Right forelimb (tissue), 1 donor: ENCODE measurements around the gene PIGM.

Experiments used
- DNase-seq: peaks from one replicate; pipeline ENCODE4 v3.0.0-alpha.2; 2018

The PIGM gene

DNA sequence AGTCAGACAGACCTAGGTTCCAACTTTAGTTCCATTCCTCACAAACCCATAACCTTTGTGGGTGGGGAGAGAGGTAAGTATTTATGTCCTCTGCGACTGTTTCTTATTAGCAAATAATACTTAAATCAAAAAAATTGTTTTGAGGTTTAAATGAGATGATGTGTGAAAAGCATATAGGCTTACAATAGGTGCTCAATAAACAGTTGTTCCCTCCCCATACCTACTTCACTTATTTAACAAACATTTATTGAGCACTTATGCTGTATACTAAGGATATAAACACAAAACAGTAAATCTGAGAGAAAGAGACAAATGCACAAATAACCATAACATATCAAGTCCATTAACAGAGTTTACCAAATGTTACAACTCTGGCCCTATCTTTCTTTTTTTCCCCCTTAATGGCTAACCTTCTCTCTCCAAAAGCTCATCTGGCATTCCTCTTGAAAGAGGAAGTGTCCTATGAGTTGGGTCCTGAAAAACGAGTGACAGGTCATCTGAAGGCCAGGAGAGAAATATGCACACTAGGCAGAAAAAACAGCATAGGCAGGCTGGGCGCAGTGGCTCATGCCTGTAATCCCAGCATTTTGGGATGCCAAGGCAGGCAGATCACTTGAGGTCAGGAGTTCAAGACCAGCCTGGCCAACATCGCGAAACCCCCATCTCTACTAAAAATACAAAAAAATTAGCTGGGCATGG is 10.3 kb downstream of the PIGM start:
- no peak for DNase-seq

DNA sequence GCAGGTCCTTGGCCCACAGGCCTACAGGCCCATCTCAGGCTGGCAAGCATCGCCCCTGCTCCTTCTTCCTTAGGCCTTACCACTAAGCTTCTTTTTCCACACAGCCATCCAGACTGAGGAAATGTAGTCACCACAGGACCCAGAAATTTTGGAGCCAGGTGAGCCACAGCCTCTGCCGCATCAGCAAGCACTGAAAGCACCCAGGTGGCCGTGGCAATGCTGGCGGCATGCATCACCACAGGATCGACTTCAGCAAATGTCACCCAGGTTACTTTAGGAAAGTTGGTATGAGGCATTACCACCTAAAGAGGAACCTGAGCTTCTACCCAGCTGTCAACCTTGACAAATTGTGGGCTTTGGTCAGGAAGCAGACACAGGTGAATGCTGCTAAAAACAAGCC is 11.6 kb downstream of the PIGM start:
- no peak for DNase-seq

- DNase-seq = no peak
Measured at GRCh38 chr1:160018900-160019299, 12.9 kb downstream of the PIGM start.

GRCh38 chr1:160018347-160018746 is 13.4 kb downstream of the PIGM start:
- no peak for DNase-seq

- DNase-seq = no peak
Measured at GRCh38 chr1:160017592-160017991, 14.2 kb downstream of the PIGM start.

GRCh38 chr1:160011781-160012180 is 20.0 kb downstream of the PIGM start:
- no peak for DNase-seq

DNA sequence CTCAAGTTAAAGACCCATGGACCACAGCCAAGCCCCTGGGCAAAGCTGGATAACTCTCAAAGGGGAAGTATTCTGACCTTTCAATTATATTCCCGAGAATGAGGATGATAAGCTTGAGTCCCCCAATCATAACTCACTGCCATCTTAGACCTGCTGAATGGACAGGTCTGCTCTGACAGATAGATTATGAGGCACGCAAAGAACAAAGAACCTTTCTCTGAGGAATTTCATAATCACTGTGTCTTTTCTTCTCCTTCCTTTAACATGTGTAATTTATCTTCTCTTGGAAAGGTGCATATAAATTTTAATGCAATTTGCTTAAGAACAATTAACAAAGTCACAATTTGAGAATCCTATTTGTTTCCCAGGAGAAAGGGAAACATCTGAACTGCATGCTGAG is 22.0 kb downstream of the PIGM start:
- DNase-seq = no peak

DNA sequence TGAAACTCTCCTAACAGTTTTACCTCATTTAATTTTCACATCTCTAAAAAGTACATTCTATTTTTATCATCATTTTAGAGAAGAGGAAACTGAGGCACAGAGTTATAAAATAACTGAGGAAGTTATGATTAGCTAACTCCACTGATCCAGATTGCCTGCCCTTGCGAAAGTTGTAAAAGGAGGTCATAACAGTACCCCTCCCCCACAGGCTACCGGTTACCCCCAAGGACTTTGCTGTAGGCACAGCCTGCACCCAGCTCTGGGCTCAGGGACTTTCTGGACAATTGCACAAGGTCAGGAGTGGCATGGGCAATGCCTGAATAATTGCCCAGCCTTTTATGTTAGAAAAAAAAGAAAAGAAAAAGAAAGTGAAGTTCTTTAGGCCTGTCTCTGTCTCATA is 22.7 kb downstream of the PIGM start:
- DNase-seq = no peak

DNA sequence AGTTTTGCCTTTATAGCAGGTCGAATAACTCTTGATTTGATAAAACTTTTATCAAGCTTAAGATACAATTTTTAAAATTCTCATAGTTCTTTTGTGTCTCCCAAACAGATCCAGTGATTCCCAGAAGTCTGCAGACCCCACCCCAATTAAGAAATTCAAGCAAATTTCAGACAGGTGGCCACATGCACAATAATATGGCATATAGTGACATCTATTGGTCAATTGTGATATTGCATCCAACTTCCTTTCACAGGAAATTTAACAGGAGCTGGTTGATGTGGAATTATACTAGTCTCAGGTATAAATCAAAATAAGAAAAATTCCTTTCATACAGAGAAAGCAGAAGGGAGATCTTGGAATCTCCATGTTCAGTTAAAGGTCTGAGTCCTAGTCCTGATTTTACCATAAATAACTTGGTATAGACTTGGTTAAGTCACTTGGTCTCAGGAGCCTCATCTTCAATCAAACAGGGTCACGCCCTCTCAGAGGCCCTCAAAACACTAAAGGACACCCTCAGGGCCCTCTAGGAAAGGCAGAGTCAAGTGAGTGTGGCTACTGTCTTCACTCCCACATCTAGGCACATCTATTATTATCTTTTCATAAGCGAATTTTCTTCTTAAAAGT is 24.1 kb downstream of the PIGM start:
- DNase-seq = no peak

GRCh38 chr1:160006312-160006940 is 25.4 kb downstream of the PIGM start:
- DNase-seq = peak; percentile 53

DNA sequence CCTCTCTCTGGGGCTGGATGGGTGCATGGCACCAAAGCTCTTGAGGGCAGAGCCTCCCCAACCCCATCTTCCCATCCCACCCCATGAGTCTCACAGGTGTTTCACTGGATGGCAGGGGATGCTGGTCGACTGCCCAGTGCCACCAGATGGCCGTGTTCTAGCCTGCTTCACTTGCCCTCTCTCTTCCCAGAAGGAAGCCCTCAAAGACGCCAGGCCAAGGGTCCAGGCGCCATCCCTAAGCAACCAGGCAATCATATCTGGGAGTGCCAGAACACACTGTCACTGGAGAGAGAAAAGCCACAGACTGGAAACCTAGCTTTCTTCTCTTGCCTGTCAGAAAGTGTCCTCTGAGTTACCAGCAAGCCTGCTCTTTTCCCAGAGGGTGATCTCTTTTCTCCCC is 26.7 kb downstream of the PIGM start:
- no peak for DNase-seq

DNA sequence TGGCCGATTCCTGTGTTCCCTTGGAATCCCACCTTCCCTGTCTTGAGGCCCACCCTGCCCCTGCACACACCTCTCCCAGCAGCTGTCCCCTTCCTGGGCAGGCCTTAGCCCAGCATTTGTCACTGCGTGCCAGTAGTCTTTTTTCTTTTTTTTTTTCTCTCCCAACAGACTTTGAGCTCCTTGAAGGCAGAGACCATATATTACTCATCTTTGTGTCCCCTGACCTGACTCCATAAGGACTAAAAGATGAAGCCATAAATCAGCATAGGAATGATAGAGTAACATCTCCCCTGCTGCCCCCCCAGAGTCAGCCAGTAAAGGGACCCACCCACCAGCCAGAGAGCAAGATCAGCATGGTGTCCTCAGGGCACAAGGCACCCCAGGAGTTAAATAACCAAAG is 27.4 kb downstream of the PIGM start:
- no peak for DNase-seq

DNA sequence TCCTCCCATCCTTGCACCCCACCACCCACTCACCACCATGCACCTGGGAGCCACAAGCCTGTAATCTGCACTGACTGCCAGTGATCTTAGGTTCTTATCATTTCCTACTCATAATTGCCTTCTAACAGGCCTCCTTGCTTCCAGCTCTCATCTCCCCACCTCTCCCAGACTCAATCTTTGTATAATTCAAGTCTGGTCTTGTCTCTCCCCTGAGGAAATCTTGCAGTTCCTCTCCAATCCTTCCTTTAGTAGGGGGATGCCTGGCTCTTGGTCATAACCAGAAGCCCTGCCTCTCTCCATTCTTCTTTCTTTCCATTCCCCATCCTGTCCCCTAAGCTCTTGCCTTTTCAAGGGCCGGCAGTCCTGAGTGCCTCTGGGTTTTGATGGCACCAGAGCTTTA is 27.8 kb downstream of the PIGM start:
- DNase-seq = no peak

DNA sequence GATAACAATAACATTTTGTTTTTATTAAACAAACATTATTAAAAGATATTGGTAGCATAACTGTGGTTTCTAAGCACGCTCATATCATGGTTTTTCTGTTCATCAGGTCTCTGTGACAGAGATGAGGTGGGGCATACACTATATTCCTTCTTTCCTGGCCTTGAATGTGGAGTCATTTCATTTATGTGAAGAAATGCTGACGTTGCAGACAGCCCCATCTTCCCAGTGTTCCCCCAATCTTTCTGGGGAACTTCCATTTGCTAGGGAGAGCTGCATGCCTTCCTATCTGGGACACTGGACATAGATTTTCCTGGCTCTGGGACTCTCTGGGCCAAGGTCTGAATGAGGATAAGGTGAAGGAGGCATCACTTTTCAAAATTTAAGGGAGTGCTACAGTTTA is 30.4 kb downstream of the PIGM start:
- DNase-seq = no peak

GRCh38 chr1:159999204-159999603 is 32.6 kb downstream of the PIGM start:
- no peak for DNase-seq

GRCh38 chr1:159996653-159997052 is 35.1 kb downstream of the PIGM start:
- DNase-seq = no peak

DNA sequence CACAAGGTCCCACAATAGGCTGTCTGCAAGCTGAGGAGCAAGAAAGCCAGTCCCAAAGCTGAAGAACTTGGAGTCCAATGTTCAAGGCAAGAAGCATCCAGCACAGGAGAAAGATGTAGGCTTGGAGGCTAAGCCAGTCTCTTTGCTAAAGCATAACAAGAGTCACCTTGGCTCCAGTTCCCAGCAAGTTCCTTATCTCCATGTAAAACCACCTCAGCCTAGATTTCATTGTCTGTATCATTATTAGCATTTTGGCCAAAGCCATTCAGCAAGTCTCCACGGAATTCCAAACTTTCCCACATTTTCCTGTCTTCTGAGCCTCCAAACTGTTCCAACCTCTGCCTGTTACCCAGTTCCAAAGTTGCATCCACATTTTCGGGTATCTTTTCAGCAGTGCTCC is 36.9 kb downstream of the PIGM start:
- no peak for DNase-seq

GRCh38 chr1:159993911-159994310 is 37.9 kb downstream of the PIGM start:
- no peak for DNase-seq

- DNase-seq = no peak
Measured at GRCh38 chr1:159992161-159992560, 39.6 kb downstream of the PIGM start.

DNA sequence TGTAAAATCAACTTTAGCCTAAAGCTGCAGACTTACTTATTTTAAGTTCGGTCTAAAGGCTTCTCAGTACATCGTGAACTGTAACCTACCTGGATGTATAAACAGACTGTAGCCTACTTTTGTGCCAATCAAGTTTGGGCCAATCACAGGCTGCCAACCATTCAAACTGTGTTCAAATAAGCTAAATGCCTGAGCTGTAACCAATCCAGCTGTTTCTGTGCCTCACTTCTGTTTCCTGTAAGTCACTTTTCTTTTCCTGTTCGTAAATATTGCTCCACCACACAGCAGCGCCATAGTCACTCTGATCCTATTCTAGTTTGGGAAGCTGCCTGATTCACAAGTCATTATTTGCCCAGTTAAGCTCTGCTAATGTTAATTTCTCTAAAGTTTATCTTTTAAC is 40.3 kb downstream of the PIGM start:
- no peak for DNase-seq

- DNase-seq = no peak
Measured at GRCh38 chr1:159990005-159990404, 41.8 kb downstream of the PIGM start.

GRCh38 chr1:159989581-159989980 is 42.2 kb downstream of the PIGM start:
- DNase-seq = no peak

DNA sequence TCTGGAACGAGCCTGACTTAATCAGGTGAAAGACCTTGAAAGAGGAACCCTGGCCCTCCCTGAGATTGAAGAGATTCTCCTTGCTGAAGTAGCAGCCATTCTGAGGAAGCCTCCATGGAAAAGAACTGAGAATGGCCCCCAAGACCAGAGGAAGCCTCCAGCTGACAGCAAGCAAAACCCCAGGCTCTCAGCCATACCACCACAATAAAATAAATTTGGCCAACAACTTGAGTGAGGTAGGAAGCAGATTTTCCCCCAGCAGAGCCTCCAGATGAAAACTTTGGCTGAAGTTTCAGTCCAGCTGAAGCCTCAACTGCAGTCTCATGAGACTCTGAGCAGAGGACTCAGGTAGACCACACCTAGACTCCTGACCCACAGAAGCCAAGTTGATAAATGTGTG is 43.8 kb downstream of the PIGM start:
- DNase-seq = no peak

- no peak for DNase-seq
Measured at GRCh38 chr1:159987186-159987585, 44.6 kb downstream of the PIGM start.

GRCh38 chr1:159986531-159986930 is 45.3 kb downstream of the PIGM start:
- no peak for DNase-seq
